Suppressor macrophage treated with lipopolysaccharide for 4 hours (primary cell): Measurements from ENCODE around the gene MPP1.

ENCODE experiments used
- DNase-seq: peaks from one replicate; pipeline ENCODE4 v3.0.0-alpha.2; 2020

MPP1 gene

DNA sequence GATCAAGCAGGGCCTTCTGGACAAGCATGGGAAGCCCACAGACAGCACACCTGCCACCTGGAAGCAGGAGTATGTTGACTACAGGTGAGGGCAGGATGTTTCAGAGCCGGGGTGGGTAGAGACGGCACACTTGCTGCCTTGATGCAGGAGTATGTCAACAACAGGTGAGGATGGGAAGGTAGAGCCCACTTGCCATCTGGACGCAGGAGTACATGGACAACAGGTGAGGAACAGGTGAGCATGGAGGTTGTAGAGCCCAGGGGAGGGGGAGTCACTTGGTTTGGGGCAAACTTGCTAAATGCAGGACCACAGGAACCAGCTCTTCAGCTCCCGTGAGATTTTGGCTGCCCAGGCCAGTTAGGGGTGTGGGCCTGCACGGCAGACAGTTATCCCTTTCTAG is 30.7 kb downstream of the MPP1 start:
- DNase-seq, result no peak

- DNase-seq, result peak; percentile 97
Observed at GRCh38 chrX:154762537-154763296, 42.6 kb downstream of the MPP1 start, which contains the start of gene DKC1. Gene DKC1 (plus strand): TSS chrX:154762864. CDS start chrX:154762966, 102 bp downstream.

- DNase-seq, result no peak
Observed at GRCh38 chrX:154761977-154762536, 43.2 kb downstream of the MPP1 start.

- DNase-seq, result no peak
Observed at GRCh38 chrX:154758696-154759095, 46.6 kb downstream of the MPP1 start.

DNA sequence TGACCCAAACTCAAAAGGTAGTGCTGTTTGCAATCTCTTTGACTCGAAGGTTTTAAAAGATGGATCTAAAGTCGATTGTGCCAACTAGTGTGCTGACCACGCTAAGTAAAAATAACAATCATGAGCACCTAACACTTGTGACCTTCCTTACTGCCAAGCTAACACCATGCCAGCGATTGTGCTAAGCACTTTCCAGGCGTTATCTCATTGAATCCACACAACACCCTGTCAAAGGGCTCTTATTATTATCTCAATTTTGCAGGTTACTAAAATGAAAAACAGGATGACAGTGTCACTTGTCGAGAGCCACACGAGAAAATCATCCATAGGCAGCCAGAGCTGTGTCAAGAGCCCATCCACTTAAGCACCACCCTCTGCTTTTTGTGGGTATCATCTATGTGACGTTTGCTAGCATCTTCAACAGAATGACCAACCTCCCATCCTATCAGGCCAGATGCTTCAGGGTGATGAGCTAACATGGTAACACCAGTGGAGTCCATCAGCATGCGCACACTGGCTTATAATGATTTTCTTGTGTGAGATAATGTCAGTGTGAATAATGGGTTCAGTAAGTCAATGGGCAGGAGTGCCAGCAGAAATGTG is 53.5 kb downstream of the MPP1 start:
- no peak for DNase-seq

DNA sequence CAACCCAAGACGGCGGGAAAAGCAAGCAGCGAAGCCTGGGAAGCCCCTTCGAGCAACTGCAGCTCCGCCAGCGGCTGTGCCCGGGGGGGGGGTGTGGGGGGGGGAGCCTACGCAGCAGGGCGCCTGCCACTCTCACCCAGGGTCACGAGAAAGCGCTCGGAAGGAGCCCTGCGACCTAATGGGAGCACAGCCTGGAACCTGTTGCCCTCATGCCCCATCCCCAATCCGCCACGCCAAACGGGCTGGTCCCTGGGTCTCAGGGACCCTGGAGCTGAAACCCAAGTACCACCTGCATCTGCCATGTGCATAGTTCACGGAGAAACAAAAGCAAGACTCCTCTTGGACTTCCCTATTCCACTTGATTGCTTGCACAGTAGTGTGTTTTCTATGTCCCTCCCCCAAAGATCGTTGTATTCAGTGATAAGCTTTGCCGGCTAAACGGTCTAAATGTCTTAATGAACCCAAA is 54.0 kb downstream of the MPP1 start:
- no peak for DNase-seq

- peak; percentile 46 for DNase-seq
Observed at GRCh38 chrX:154750301-154751202, 54.7 kb downstream of the MPP1 start, which contains the start of gene GAB3. Gene GAB3 (minus strand): TSS chrX:154751077. CDS start chrX:154751025, 52 bp downstream.

- no peak for DNase-seq
Observed at GRCh38 chrX:154749856-154750255, 55.4 kb downstream of the MPP1 start.

DNA sequence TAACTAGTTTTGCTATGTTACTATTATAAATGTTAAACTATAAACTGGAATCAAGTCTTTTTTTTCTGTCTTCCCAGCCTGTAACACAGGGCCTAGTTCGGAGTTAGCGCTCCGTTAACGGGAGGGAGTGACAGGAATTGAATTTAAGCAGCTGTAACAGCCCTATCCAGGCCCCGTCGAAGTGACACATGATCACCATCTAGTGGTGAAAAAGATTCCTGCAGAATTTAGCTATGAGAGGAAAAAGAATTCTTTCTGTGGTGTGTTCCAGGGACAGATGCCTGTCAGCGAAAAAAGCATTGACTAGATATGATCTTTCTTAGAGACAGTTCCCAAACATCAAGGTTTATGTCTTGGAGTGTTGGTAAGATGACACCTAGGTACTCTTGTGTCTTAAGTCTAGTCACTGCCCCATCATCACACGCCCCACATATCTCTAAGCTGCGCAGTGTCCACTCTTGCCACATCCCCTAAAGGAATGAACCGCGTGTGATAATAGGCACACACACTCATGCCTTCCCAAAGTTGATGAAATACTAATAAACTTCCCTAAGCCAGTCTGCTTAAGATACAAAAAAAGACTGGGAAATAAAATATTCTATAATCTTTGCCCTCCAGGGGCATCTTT is 56.5 kb downstream of the MPP1 start:
- peak; percentile 79 for DNase-seq

GRCh38 chrX:154742613-154743012 is 62.7 kb downstream of the MPP1 start:
- no peak for DNase-seq

DNA sequence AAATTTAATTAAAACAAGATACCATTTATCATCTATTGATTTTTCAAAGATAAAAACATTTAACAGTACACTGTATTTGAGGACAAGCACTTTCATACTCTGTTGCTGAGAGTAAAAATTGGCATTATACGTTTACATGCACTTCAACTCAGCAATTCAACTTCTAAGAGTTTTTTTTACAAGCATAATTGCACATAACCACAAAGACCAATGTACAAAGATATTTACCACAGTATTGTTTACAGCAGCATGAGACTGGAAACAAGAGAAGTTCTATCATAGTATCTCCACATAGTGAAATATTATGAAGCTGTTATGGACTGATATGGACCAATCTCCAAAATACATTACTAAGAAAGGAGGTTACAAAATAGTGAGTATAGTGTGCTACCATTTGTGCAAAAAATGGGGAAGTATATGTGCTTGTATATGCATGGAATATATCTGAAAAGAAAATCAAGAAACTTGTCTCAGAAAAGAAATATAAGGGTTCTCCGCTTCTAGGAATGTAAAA is 65.3 kb downstream of the MPP1 start:
- no peak for DNase-seq

GRCh38 chrX:154738011-154738738 is 67.1 kb downstream of the MPP1 start:
- DNase-seq, result peak; percentile 65

GRCh38 chrX:154737136-154737535 is 68.1 kb downstream of the MPP1 start:
- no peak for DNase-seq

DNA sequence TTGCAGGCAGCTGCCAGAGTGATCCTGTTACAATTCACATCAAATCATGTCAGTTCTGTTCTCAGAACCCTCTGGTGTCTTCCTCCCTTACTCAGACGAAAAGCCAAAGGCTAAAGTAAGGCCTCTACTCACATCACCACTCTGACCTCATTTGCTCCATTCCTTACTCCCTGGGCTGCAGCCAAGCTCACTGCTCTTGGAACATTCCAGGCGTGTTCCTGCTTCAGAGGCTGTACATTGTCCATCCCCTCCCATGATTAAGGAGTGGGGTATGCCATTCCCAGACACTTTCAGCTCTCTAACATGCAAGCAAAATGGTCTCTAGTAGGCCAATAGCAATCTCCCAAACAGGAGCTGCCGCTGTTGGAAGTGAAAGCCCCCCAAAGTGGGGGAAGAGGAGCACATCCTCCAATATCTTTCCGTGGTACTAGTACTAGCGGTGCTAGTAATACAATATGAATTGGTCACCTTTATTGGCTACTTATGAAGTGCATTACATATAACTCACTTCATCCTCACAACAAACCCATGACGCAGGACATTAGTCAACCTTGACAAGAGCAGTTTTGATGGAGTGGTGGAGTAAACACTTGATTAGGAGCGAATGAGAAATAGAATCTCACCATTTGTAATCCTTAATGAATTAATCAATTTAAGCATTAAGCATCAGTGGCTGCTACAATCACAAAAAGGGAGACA is 69.4 kb downstream of the MPP1 start:
- no peak for DNase-seq

DNA sequence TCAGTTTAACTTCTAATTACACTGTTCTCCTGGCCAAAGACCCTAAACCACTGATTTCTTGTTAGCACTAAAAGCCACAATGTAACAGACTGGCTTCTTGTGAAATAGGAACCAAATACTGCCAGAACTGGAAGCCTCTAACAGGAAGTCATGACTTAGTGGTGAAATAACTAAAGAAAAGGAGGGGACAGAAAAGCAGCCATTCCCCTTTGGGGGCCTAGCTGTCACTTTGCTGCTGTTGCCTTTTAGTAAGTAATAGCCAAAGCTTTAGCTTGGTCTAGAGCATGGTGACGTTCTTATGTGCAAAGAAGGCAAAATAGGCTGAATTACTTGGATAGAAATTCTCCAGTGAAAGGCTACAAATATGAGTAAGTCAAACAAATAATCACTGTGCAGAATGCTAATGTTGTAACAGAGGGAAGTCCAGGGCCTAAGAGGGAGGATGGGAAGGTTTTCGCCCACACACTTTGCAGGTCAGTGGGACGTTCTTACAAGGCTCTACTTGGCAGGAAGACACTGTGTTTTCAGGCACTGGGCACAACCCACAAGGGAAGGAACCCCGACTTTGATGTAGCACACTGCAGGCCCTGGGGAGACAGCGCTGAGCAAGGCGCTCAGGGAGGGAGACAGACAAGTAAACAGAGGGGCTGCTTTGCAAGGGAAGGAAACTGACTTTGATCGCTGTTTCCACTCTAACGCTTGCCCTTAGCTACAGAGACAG is 71.1 kb downstream of the MPP1 start:
- DNase-seq, result peak; percentile 75

DNA sequence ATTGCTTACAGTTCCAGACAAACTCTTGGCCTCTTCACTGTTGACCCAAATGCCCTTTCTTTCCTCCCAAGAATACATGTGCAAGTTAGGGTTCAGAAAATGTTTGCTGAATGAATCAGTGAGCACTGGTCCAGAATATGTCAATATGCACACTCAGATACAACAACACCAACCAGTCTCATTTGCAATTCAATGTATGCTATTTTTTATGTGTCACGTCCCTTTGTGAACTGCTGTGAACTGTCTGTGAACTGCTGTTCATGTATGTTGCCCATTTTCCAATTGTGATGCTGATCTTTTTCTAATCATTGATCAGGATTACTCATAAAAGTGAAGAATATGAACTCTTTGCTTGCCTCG is 72.2 kb downstream of the MPP1 start:
- DNase-seq, result no peak

GRCh38 chrX:154732421-154733065 is 72.7 kb downstream of the MPP1 start:
- no peak for DNase-seq

- peak; percentile 69 for DNase-seq
Observed at GRCh38 chrX:154731881-154732280, 73.4 kb downstream of the MPP1 start.

- no peak for DNase-seq
Observed at GRCh38 chrX:154731184-154731583, 74.1 kb downstream of the MPP1 start.
